HG03103 (cell line): ENCODE data around the gene CDH8.

Experiments used
- ATAC-seq: cut with Tn5 transposase; IDR thresholded peaks from one replicate; pipeline ENCODE4 v1.9.1; 2021; ENCODE audit warnings: low read depth; ENCODE audit not compliant: unreplicated experiment

CDH8 gene

DNA sequence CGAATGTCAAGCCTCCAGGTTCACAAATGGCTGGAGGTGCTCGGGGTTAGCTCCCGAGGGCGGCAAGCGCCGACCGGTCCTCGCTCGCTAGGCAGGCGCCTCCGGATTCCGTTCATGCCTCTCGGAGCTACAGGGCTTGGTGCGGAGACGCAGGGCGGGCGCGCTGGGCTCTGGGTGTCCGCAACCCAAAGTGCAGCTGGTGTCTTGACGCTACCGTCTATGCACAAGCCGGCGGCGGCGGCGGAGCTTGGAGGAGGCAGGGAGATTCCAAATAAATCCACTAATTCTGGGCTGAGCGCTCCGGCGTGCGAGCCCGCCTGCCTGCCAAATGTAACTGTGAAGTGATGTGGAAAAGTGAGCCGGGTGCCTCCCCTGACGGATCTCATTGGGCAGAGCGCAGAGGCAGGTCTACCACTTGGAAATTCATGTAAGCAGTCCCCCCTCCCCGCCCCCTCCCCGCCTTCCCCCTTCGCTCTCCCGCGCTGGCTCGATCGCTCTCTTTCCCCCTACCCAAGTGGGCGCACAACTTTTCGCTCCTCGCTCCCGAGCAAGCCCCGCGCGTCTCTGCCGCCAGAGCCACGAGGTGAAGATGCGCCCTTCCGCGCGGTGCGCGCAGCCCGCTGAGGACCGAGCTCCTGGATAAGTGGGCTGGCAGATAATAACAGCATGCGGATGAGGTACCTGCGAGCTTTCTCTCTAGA lies at the start of gene CDH8:
Gene CDH8, minus strand, starts transcription at position 338 of the 701 bp plus-strand sequence. CDS start 15,035 bp downstream, outside the sequence.
- no peak for ATAC-seq

GRCh38 chr16:62079236-62079635 lies 43.0 kb upstream of the CDH8 start:
- ATAC-seq, result no peak

DNA sequence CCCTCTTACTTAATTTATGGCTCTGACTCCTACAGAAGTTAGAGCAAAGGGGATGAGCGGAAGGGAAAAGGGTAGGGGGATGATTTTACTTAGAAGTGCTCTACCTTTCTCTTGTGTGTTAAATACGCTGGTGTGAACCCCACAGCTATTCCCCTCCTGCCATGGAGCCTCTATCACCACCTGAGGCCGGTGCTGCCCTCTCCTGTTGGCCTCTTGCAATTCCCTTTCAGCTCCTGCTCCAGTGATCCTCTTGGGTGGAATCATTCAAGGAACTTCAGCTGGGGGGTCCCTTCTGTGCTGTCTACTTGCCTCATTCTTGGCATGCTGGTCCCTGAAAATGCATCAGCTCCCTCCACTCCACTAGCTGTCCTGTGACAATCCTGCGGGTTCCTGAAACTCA lies 41.8 kb upstream of the CDH8 start:
- ATAC-seq, result no peak

DNA sequence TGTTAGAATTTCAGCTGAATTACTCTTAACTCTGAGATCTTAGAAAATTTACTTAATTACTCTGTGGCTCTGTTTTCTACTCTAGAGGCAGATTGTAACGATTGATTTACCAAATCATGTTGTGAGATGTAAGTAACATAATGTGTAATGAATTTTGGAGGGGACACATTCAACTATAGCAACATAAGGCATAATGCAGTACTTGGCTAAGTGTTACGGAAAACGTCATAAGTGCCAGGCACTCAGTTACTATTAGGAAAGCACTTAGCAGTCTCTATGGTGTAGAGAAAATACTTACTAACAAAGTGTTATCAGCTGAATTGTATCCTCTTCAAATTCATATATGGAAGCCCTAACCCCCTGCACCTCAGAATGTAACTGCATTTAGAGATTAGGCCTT lies 40.6 kb upstream of the CDH8 start:
- no peak for ATAC-seq

GRCh38 chr16:62068747-62069146 lies 32.5 kb upstream of the CDH8 start:
- ATAC-seq, result no peak

DNA sequence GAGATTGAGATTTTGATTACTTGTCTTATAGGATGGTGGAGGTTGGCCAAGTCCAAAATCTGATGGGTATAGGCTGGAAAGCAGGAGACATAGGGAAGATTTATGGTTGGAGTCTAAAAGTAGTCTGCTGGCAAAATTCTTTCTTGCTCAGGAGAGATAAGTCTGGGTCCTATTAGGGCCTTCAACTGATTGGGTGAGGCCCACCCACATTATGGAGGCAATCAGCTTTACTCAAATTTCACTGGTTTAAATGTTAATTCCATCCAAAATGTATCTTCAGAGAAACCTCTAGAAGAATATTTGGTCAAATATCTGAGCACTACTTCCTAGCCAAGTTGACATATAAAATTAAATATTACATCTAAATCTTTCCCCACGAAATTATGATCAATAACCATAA lies 31.7 kb upstream of the CDH8 start:
- ATAC-seq, result no peak

GRCh38 chr16:62067182-62067581 lies 30.9 kb upstream of the CDH8 start:
- no peak for ATAC-seq

DNA sequence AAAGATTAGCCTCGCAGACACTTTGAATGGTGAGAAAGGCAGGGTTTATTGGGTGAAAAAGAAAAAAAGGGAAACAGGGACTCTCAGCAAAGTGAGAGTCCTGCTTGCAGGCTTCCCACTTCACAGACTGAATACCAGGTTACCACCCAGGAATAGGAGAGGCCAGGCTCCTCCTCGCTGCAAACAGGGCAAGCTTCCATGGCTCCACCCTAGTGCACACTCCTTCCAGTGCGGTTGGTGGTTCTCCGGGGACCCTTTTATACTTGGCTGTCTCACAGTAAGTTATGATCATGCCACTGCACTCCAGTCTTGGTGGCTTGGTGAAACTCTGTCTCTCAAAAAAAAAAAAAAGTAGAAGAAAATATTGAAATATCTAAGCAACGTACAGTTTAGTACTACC lies 30.5 kb upstream of the CDH8 start:
- no peak for ATAC-seq

DNA sequence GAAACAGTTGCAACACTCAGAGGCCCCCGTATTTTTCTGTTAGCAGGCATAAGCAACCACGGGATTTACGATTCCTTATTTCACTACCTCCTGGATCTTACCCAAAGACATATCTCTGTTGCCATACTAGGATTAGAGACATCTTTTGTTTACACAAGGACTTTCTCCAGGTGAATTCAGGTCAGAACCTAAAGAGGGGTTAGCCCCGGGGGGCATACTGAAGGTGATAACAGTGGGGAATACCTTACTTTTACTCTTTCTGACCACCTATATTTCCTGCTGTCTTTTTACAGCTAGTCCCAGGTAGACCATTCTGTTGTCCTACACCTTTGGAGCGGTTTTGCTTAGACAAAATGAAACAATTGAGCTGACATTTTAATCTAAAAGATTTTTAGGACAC lies 27.9 kb upstream of the CDH8 start:
- ATAC-seq, result no peak

GRCh38 chr16:62060089-62060488 lies 23.9 kb upstream of the CDH8 start:
- ATAC-seq, result no peak

GRCh38 chr16:62059527-62059926 lies 23.3 kb upstream of the CDH8 start:
- ATAC-seq, result no peak

DNA sequence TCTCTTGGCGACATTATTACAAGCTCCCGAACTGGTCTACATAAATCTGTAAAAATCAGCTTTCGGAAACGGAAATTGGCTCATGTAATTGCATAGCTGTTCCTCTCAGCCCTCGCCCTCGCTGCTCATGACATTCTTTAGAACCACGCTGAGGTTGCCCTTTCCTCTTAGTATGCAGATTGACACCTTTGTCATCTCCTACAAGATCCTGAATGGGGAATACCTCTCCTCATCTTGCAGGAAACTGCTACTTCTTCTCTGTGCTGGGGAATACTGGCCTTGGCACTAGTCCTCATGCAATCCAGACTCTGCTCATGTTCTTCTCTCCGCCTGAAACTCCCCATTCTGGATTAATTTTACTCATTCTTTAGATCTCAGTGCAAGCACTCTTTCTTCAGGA lies 22.2 kb upstream of the CDH8 start:
- ATAC-seq, result no peak

GRCh38 chr16:62051942-62052341 lies 15.7 kb upstream of the CDH8 start:
- ATAC-seq, result no peak

GRCh38 chr16:62050793-62051192 lies 14.6 kb upstream of the CDH8 start:
- ATAC-seq, result no peak

DNA sequence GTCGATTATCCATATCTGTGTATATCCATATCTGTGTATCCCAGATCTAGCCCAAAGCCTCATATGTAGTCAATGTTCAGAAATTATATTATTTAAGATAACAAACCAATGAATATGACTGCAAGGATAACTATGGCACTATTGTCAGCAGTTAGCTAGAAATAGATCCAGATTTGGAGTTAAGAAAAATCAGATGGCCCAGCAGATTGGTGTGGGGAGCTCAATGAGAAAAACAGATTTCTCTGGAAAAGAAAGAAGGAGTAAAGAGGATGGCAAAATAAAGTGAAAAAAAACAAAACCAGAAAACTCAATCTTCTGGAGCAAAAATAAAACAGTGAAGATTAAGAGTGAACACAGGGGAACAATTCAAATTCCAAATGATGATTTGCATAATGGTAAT lies 10.6 kb upstream of the CDH8 start:
- ATAC-seq, result no peak

DNA sequence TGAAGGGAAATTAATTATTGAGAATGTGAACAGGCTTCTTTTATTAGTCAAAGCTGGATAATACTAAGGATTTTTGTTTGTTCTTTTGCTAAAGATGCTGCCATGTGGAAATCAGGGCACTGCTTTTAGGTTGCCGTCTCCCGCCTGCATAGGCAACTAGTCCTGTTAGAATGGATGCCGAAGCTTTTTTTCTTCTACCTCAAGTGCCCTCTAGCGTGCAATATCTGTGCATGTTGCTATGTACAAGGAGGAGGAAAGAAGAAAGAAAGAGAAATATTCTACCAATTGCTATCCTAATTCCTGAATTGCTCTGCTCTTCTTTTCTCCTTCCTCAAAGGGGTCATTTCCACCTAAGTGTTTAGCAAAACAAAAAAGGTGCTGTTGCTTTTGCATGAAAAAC lies 5.2 kb upstream of the CDH8 start:
- no peak for ATAC-seq

GRCh38 chr16:62038646-62039045 lies 2.4 kb upstream of the CDH8 start:
- ATAC-seq, result no peak

DNA sequence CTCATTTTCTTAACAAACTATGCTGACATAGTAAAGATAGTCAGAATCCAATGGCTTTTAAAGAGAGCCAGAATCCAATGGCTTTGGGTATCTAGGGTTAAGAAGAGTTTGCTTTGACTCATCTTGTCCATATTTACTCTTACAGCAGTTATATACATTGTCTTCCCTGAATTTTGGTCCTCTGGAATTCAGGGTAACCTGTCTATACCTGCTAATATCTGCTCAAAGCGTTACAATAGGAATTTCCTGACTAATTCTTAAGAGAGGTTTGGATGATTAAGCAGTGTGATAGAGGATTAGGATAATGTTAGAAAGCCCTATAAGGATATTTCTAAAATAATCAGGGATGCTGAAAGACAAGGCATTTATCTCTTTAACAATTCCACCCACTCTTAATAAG lies 2.0 kb upstream of the CDH8 start:
- ATAC-seq, result no peak

- ATAC-seq, result no peak
Measured at GRCh38 chr16:62036802-62037135, 531 bp upstream of the CDH8 start.

GRCh38 chr16:62035115-62036092 lies 834 bp downstream of the CDH8 start:
- no peak for ATAC-seq

GRCh38 chr16:62034231-62035114 lies 1.8 kb downstream of the CDH8 start:
- ATAC-seq, result no peak
